ENCODE data around the gene UBE2Q1.

UBE2Q1 gene

GRCh38 chr1:154557939-154558719, at the start of gene UBE2Q1:
Gene UBE2Q1 (minus strand): TSS chr1:154558662. CDS start chr1:154558553, 109 bp downstream.
- no peak for DNase-seq

GRCh38 chr1:154607609-154608396, 49.3 kb upstream of the UBE2Q1 start, which contains the start of gene ADAR:
Gene ADAR (minus strand): TSS chr1:154608186. CDS start chr1:154608006, 180 bp downstream.
- peak; percentile 92 for DNase-seq

GRCh38 chr1:154607106-154607608, 48.7 kb upstream of the UBE2Q1 start:
- DNase-seq = peak; percentile 53

- no peak for DNase-seq
Measured at GRCh38 chr1:154605534-154605933, 47.1 kb upstream of the UBE2Q1 start.

- DNase-seq = no peak
Measured at GRCh38 chr1:154603317-154603716, 44.9 kb upstream of the UBE2Q1 start.

- DNase-seq = no peak
Measured at GRCh38 chr1:154599658-154600057, 41.2 kb upstream of the UBE2Q1 start.

- DNase-seq = no peak
Measured at GRCh38 chr1:154598871-154599635, 40.6 kb upstream of the UBE2Q1 start.

- DNase-seq = no peak
Measured at GRCh38 chr1:154595621-154596020, 37.2 kb upstream of the UBE2Q1 start.

- DNase-seq = no peak
Measured at GRCh38 chr1:154594811-154595210, 36.3 kb upstream of the UBE2Q1 start.

GRCh38 chr1:154593390-154593789, 34.9 kb upstream of the UBE2Q1 start:
- no peak for DNase-seq

- no peak for DNase-seq
Measured at GRCh38 chr1:154591206-154591605, 32.7 kb upstream of the UBE2Q1 start.

- DNase-seq = no peak
Measured at GRCh38 chr1:154590756-154591155, 32.3 kb upstream of the UBE2Q1 start.

GRCh38 chr1:154589780-154590179, 31.3 kb upstream of the UBE2Q1 start:
- DNase-seq = no peak

- no peak for DNase-seq
Measured at GRCh38 chr1:154586641-154587040, 28.2 kb upstream of the UBE2Q1 start.

- no peak for DNase-seq
Measured at GRCh38 chr1:154586231-154586630, 27.8 kb upstream of the UBE2Q1 start.

- no peak for DNase-seq
Measured at GRCh38 chr1:154584267-154584994, 26.0 kb upstream of the UBE2Q1 start.

GRCh38 chr1:154583773-154584172, 25.3 kb upstream of the UBE2Q1 start:
- DNase-seq = peak; percentile 80

GRCh38 chr1:154582885-154583284, 24.4 kb upstream of the UBE2Q1 start:
- no peak for DNase-seq

GRCh38 chr1:154581766-154582165, 23.3 kb upstream of the UBE2Q1 start:
- no peak for DNase-seq

GRCh38 chr1:154579374-154579773, 20.9 kb upstream of the UBE2Q1 start:
- no peak for DNase-seq

GRCh38 chr1:154578058-154578418, 19.6 kb upstream of the UBE2Q1 start:
- no peak for DNase-seq

- no peak for DNase-seq
Measured at GRCh38 chr1:154577346-154578057, 19.0 kb upstream of the UBE2Q1 start.
